ENCODE data around the gene ABL1. TPM values are rescaled to one million over a fixed set of nuclear protein-coding genes. Genes with fewer than 3 reads are reported as not detected.

ABL1 gene
- total and polyA plus RNA-seq, 2 of the 13 experiments (the other 11 are each of a cell fraction or from before 2014, with no cell fraction given), result 10.8 to 20.4 TPM

DNA sequence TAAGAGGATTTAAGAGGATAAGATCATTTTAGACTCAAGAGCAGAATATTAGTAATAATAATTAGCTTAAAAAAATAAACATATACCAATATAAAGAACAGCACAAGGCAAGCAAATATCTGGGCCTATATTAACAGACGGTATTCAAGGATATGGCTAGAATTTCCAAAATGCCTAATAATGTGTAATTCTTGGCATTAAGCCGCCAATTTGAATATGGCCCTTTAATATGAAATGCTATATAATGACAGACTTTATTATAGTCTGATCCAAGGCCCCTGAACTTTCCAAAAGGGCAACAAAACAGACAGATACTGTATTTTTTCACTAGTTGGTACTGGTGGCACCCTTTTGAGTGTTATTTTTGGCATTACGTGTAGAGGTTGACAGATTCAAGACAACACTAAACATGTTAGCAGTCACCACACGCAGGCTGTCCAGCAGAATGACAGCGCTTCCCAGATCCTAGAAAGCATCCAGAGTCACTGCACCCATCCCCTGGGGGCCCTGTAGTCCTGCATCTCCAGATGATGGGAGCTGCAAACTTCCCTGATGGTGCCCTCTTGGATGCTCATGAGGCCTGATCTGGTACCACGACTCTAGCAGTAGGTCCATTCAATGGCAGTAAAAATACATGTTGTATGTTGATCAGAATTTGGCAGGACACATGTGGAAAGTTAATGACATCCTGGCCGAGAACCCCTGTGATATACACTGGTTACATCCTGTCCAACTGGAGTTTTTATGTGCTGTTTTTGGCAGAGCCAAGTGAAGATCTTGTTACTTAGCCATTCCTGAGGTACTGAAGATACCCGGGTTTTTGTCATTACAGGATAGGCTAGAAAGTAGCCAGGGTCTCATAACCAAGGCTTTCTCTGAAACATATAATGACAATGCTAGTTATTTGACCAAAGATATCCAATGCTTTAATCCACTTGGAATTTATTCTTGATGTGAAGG, 1.7 kb upstream of the ABL1 start:
- DNase-seq (ENCODE audit: low spot score), result no peak
- no peak overlapping the region for H3K27ac ChIP-seq (ENCODE audit: extremely low read length, insufficient read depth, low read length)
- H2AFZ ChIP-seq (ENCODE audit: low read length), result no peak overlapping the region
- TF ChIP-seq, protein P1, sequence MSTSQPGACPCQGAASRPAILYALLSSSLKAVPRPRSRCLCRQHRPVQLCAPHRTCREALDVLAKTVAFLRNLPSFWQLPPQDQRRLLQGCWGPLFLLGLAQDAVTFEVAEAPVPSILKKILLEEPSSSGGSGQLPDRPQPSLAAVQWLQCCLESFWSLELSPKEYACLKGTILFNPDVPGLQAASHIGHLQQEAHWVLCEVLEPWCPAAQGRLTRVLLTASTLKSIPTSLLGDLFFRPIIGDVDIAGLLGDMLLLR (CRISPR knock-in tag; IDR thresholded peaks at IDR 0.05), result no peak
- TF ChIP-seq, protein P2, sequence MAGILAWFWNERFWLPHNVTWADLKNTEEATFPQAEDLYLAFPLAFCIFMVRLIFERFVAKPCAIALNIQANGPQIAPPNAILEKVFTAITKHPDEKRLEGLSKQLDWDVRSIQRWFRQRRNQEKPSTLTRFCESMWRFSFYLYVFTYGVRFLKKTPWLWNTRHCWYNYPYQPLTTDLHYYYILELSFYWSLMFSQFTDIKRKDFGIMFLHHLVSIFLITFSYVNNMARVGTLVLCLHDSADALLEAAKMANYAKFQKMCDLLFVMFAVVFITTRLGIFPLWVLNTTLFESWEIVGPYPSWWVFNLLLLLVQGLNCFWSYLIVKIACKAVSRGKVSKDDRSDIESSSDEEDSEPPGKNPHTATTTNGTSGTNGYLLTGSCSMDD (CRISPR knock-in tag; IDR thresholded peaks at IDR 0.05), result no peak
- no peak for TF ChIP-seq ZNF614 (CRISPR knock-in tag; IDR thresholded peaks at IDR 0.05; ENCODE audit: borderline replicate concordance)
- 0 out of 2 replicates have a peak, but pooled peaks have one; percentile 19 for TF ChIP-seq BCL6 (CRISPR knock-in tag; IDR thresholded peaks at IDR 0.05)
- TF ChIP-seq BHLHE40 (IDR thresholded peaks at IDR 0.05; ENCODE audit: low read length), result no peak
- TF ChIP-seq, protein P3, sequence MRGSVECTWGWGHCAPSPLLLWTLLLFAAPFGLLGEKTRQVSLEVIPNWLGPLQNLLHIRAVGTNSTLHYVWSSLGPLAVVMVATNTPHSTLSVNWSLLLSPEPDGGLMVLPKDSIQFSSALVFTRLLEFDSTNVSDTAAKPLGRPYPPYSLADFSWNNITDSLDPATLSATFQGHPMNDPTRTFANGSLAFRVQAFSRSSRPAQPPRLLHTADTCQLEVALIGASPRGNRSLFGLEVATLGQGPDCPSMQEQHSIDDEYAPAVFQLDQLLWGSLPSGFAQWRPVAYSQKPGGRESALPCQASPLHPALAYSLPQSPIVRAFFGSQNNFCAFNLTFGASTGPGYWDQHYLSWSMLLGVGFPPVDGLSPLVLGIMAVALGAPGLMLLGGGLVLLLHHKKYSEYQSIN (CRISPR knock-in tag; IDR thresholded peaks at IDR 0.05; ENCODE audit: borderline replicate concordance), result no peak
- TF ChIP-seq ZNF446 (CRISPR knock-in tag; IDR thresholded peaks at IDR 0.05), result no peak
- TF ChIP-seq KLF11 (CRISPR knock-in tag; IDR thresholded peaks at IDR 0.05), result no peak
- H3K4me3 ChIP-seq (replicated peaks in 1 of 3; ENCODE audit: insufficient read depth in 1 of 3, low read depth in 2 of 3, low read length in 3 of 3), result no peak overlapping the region
- H3K27me3 ChIP-seq (ENCODE audit: control insufficient read depth in 1 of 2, insufficient read depth in 2 of 2, low read length in 2 of 2), result no peaks in the 10 kb centered on the region
- ChIA-PET POLR2A (no interaction called here), CTCF (ENCODE audit: low intra/inter-chr PET ratio, low total read pairs) (no interaction called here)
- peaks cover 27% of the 10 kb centered on the region for H3K79me2 ChIP-seq (ENCODE audit: insufficient read depth, low read length)
- 0 out of 2 replicates have a peak overlapping the region, but pooled peaks have one; percentile 94 for H3K4me2 ChIP-seq (ENCODE audit: low read depth, low read length)
- no peak overlapping the region for H3K9ac ChIP-seq (ENCODE audit: insufficient read depth, low read depth, low read length)
- no peak for FAIRE-seq
- in situ Hi-C loops (cut with HindIII; ENCODE audit: extremely low pct_ligation_motif_present, low pct_unique_long_range_greater_than_20kb) (no loop called here), intact Hi-C loops (cut with micrococcal nuclease; ENCODE audit: unreplicated experiment) (loop anchor here (10.0 kb wide), 1 partner anchor 119 kb away; no protein-coding TSS in a partner anchor)
- peaks cover 7% of the 10 kb centered on the region for H3K9me3 ChIP-seq (ENCODE audit: low read length)
- WGBS (ENCODE audit: low lambda C conversion rate), result 95% methylated on average over 8 of the region's 8 CpGs
- no peaks in the 10 kb centered on the region for H4K20me1 ChIP-seq (ENCODE audit: insufficient read depth, low read length)
- H3K4me1 ChIP-seq (ENCODE audit: insufficient read depth, low read length), result peaks cover 25% of the 10 kb centered on the region
- ATAC-seq, result no peak
- no TSS peak for BruUV-seq (replicated peaks)
- H3K36me3 ChIP-seq (replicated peaks in 1 of 2; ENCODE audit: control insufficient read depth in 1 of 2, insufficient read depth in 2 of 2, low read length in 2 of 2), result no peaks in the 10 kb centered on the region

Data from HepG2 (cell line).